ENCODE measurements around the gene WWOX. TPM values are rescaled to one million over a fixed set of nuclear protein-coding genes. Genes with fewer than 3 reads are reported as not detected.

The WWOX gene
- total and polyA plus RNA-seq, 2 donors (not counting 1 experiment from before 2014, with no cell fraction given), result 10.5 to 42.3 TPM

GRCh38 chr16:79100447-79100846, 1001.0 kb downstream of the WWOX start:
- Histone ChIP-seq H3K4me3 (ENCODE audit: control extremely low read depth in 1 of 5, extremely low read depth in 1 of 5, insufficient read depth in 1 of 5, low read depth in 2 of 5, low read length in 4 of 5) (no peak overlapping the region), H3K27ac (ENCODE audit: low read length in 2 of 2) (no peak overlapping the region), H3K4me2 (replicated peaks; ENCODE audit: low read depth, low read length, poor library complexity, severe bottlenecking) (no peak overlapping the region), H3K79me2 (ENCODE audit: control insufficient read depth, insufficient read depth, low read length) (no peaks in the 10 kb centered on the region), H3K36me3 (replicated peaks in 1 of 2; ENCODE audit: control extremely low read depth in 1 of 2, control insufficient read depth in 1 of 2, extremely low read depth in 1 of 2, insufficient read depth in 2 of 2, low read length in 1 of 2) (no peaks in the 10 kb centered on the region), H3K27me3 (replicated peaks in 1 of 4; ENCODE audit: control extremely low read depth in 1 of 4, control insufficient read depth in 3 of 4, insufficient read depth in 4 of 4, low read length in 3 of 4) (peaks cover 0 to 7% (median 0%) of the 10 kb centered on the region in 4 experiments), H3K9me3 (ENCODE audit: control extremely low read depth in 1 of 3, control insufficient read depth in 2 of 3, insufficient read depth in 1 of 3, low read length in 2 of 3) (peaks cover 0 to 3% (median 0%) of the 10 kb centered on the region in 3 donors), H2AFZ (ENCODE audit: insufficient read depth, low read depth, low read length, poor library complexity, severe bottlenecking) (no peak overlapping the region), H4K20me1 (ENCODE audit: control insufficient read depth, insufficient read depth, low read length, poor library complexity, severe bottlenecking) (no peaks in the 10 kb centered on the region), H3K4me1 (ENCODE audit: control insufficient read depth in 2 of 2, insufficient read depth in 2 of 2, low read length in 2 of 2) (peaks cover 3% of the 10 kb centered on the region in 2 donors), H3K9ac (ENCODE audit: low read length) (no peak overlapping the region)
- CTCF ChIA-PET, result no interaction called here
- Mint-ChIP-seq H3K27me3 (peaks cover 12% of the 10 kb centered on the region), H3K27ac (no peak overlapping the region), H3K4me3 (no peak overlapping the region), H3K9me3 (ENCODE audit: insufficient read depth) (no peaks in the 10 kb centered on the region), H3K4me1 (peaks cover 8% of the 10 kb centered on the region)
- POLR2A ChIA-PET, result no interaction called here
- DNase-seq (no peak), ATAC-seq (ENCODE audit: low read depth) (no peak)
- 74% methylated on average over 8 of the region's 8 CpGs for WGBS (ENCODE audit: insufficient coverage)
- TF ChIP-seq, protein P1, sequence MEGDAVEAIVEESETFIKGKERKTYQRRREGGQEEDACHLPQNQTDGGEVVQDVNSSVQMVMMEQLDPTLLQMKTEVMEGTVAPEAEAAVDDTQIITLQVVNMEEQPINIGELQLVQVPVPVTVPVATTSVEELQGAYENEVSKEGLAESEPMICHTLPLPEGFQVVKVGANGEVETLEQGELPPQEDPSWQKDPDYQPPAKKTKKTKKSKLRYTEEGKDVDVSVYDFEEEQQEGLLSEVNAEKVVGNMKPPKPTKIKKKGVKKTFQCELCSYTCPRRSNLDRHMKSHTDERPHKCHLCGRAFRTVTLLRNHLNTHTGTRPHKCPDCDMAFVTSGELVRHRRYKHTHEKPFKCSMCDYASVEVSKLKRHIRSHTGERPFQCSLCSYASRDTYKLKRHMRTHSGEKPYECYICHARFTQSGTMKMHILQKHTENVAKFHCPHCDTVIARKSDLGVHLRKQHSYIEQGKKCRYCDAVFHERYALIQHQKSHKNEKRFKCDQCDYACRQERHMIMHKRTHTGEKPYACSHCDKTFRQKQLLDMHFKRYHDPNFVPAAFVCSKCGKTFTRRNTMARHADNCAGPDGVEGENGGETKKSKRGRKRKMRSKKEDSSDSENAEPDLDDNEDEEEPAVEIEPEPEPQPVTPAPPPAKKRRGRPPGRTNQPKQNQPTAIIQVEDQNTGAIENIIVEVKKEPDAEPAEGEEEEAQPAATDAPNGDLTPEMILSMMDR (IDR thresholded peaks at IDR 0.05), result no peak
- no peak for TF ChIP-seq EZH2 (IDR thresholded peaks at IDR 0.05; ENCODE audit: borderline replicate concordance, insufficient read depth, low read depth, low read length, poor library complexity, severe bottlenecking)
- intact Hi-C loops (cut with micrococcal nuclease), result no loop called here

DNA sequence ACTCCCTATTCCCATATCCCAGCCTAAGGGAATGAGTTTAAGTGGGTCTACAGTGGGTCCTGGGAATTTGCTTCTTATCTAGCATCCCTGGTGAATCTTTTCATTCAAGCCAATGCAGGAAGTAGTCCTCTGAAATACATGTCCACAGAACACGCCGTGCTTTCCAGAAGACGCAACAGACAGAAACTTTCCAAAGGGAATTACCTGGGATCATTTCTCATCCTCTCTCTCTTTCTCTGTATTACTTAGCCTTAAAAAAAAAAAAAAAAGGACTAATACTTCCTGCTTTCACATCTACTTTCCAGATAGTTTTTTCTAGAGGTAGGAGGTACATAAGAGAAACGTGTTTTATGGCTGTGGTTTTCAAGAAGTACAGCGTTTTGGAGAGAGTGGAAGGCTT, 1002.0 kb downstream of the WWOX start:
- intact Hi-C loops (cut with micrococcal nuclease), result no loop called here
- POLR2A ChIA-PET, result no interaction called here
- WGBS (ENCODE audit: insufficient coverage), result 46% methylated on average over 5 of the region's 5 CpGs
- Histone ChIP-seq H3K4me1 (ENCODE audit: control insufficient read depth in 2 of 2, insufficient read depth in 2 of 2, low read length in 2 of 2) (peaks cover 3% of the 10 kb centered on the region in 2 donors), H3K4me2 (replicated peaks; ENCODE audit: low read depth, low read length, poor library complexity, severe bottlenecking) (no peak overlapping the region), H3K9ac (ENCODE audit: low read length) (no peak overlapping the region), H2AFZ (ENCODE audit: insufficient read depth, low read depth, low read length, poor library complexity, severe bottlenecking) (no peak overlapping the region), H3K9me3 (ENCODE audit: control extremely low read depth in 1 of 3, control insufficient read depth in 2 of 3, insufficient read depth in 1 of 3, low read length in 2 of 3) (peaks cover 0 to 3% (median 0%) of the 10 kb centered on the region in 3 donors), H3K79me2 (ENCODE audit: control insufficient read depth, insufficient read depth, low read length) (no peaks in the 10 kb centered on the region), H3K36me3 (replicated peaks in 1 of 2; ENCODE audit: control extremely low read depth in 1 of 2, control insufficient read depth in 1 of 2, extremely low read depth in 1 of 2, insufficient read depth in 2 of 2, low read length in 1 of 2) (no peaks in the 10 kb centered on the region), H3K27ac (ENCODE audit: low read length in 2 of 2) (no peak overlapping the region), H3K4me3 (ENCODE audit: control extremely low read depth in 1 of 5, extremely low read depth in 1 of 5, insufficient read depth in 1 of 5, low read depth in 2 of 5, low read length in 4 of 5) (no peak overlapping the region), H3K27me3 (replicated peaks in 1 of 4; ENCODE audit: control extremely low read depth in 1 of 4, control insufficient read depth in 3 of 4, insufficient read depth in 4 of 4, low read length in 3 of 4) (peaks cover 0 to 7% (median 0%) of the 10 kb centered on the region in 4 experiments), H4K20me1 (ENCODE audit: control insufficient read depth, insufficient read depth, low read length, poor library complexity, severe bottlenecking) (no peaks in the 10 kb centered on the region)
- DNase-seq (no peak), ATAC-seq (ENCODE audit: low read depth) (no peak)
- CTCF ChIA-PET, result no interaction called here
- no peak overlapping the region for H3K4me3 Mint-ChIP-seq
- H3K9me3 Mint-ChIP-seq (ENCODE audit: insufficient read depth), result no peaks in the 10 kb centered on the region
- peaks cover 7% of the 10 kb centered on the region for H3K4me1 Mint-ChIP-seq
- peaks cover 8% of the 10 kb centered on the region for H3K27me3 Mint-ChIP-seq
- TF ChIP-seq, protein P1 (IDR thresholded peaks at IDR 0.05), result no peak
- no peak for TF ChIP-seq EZH2 (IDR thresholded peaks at IDR 0.05; ENCODE audit: borderline replicate concordance, insufficient read depth, low read depth, low read length, poor library complexity, severe bottlenecking)
- no peak overlapping the region for H3K27ac Mint-ChIP-seq
